ENCODE results near the gene PPP2R2D.
A peak's percentile ranks its signal among the peaks of the same experiment; 100 is the strongest.

Gene PPP2R2D

DNA sequence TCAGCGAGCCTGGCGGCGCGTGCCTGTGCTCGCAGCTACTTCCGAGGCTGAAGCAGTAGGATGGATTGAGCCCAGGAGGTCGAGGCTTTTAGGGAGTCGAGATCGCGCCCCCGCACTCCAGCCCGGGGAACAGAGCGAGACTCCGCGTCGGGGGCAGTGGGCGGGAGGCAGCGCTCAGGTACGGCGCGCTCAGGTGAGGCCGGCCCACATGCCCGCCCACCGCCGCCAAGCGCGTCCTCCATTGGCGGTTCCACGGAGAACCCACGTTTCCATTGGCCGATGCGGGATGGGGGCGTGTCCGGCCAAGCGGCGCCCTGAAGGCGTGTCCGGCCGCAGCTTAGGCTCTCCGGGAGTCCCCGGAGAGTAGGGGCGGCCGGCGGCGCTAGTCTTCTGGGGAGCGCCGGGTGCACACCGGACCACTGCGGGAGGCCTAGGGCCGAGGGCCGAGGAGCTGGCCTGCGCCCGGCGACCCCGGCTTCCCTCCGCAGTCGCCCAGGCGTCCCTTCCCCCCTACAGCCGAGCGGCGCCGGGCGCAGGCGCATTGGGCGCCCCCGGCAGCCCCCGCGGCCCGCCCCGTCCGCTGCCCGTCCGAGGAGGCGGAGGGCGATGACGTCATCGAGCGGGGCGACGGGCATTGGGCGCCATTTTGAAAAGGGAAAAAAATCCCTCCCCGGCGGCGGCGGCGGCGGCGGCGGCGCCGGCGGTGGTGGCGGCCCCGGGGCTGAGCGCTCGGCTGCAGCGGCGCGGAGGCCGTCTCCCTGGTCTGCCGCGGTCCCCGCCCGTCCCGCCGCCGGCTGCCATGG lies at the start of gene PPP2R2D:
Gene PPP2R2D (plus strand): TSS at position 659 of the 803 bp plus-strand sequence. CDS start 141 bp downstream, at position 800.
- peak; percentile 83 to 96 for DNase-seq

DNA sequence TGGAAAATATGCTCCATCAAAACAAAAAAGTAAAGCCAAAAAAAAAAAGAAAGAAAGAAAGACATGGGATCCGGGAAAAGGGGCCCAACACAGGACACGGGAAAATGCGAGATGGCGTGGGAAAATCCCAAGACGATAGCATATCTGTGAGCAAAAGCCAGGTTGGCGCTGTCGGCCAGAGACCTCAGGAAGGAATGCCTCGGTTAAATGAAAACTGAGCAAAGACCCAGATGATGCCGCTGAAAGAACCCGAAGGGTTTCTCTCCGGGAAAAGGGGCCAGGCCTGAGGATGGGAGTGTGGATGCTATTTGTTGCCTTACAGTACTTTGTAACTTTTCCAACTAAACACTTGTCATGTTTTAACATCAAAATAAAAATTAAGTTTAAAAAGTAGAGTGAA lies 49.5 kb upstream of the PPP2R2D start:
- no peak for DNase-seq

GRCh38 chr10:131852176-131852822 lies 48.5 kb upstream of the PPP2R2D start:
- DNase-seq, result no peak

- DNase-seq, result no peak
These were observed 47.8 kb upstream of the PPP2R2D start for GRCh38 chr10:131852823-131853609.

- no peak for DNase-seq
These were observed 47.2 kb upstream of the PPP2R2D start for GRCh38 chr10:131853610-131853964.

- no peak for DNase-seq
These were observed 46.1 kb upstream of the PPP2R2D start for GRCh38 chr10:131854579-131855335.

- no peak for DNase-seq
These were observed 45.1 kb upstream of the PPP2R2D start for GRCh38 chr10:131855461-131856401.

GRCh38 chr10:131856441-131857094 lies 44.2 kb upstream of the PPP2R2D start:
- no peak for DNase-seq

- DNase-seq, result no peak
These were observed 43.4 kb upstream of the PPP2R2D start for GRCh38 chr10:131857156-131858117.

- DNase-seq, result no peak
These were observed 42.7 kb upstream of the PPP2R2D start for GRCh38 chr10:131858118-131858515.

- no peak for DNase-seq
These were observed 42.0 kb upstream of the PPP2R2D start for GRCh38 chr10:131858583-131859340.

GRCh38 chr10:131859341-131860020 lies 41.3 kb upstream of the PPP2R2D start:
- DNase-seq, result no peak

GRCh38 chr10:131860311-131860710 lies 40.5 kb upstream of the PPP2R2D start:
- DNase-seq, result no peak

- DNase-seq, result no peak
These were observed 39.9 kb upstream of the PPP2R2D start for GRCh38 chr10:131860806-131861440.

GRCh38 chr10:131862548-131862947 lies 38.3 kb upstream of the PPP2R2D start:
- DNase-seq, result no peak

GRCh38 chr10:131865223-131865917 lies 35.4 kb upstream of the PPP2R2D start:
- DNase-seq, result no peak

DNA sequence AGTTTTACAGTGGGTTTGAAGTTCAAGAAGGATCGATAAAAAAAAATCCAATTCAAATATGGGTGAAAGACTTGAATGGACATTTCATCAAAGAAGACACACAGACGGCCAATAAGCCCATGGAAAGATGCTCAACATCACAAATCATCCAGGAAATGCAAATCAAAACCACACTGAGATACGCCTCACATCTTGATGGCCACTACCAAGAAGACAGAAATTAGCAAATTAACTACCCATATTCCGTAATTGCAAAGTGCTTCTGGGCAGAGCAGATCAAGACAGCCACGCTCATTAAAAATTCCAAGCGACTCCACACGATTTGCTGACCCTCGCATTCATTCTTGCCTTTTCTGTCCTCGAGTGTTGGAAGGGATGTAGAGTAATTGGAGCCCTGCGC lies 34.1 kb upstream of the PPP2R2D start:
- DNase-seq, result no peak

All from inflammatory macrophage treated with lipopolysaccharide for 1 hour (primary cell).